Effector memory CD4-positive, alpha-beta T cell (primary cell): ENCODE data around the gene NUDCD3.

ENCODE experiments used
- DNase-seq, 3 donors: peaks; one replicate each; pipeline ENCODE4 v3.0.0-alpha.2; 2020
- H3K27ac ChIP-seq: 2 replicates; pipeline ENCODE4 v1.7.0; 2013; ENCODE audit warnings: mild to moderate bottlenecking, low read length, moderate library complexity; ENCODE audit not compliant: insufficient read depth, poor library complexity, severe bottlenecking
- H3K27me3 ChIP-seq: replicated peaks from 2 replicates; pipeline ENCODE4 v1.7.0; 2013; ENCODE audit warnings: mild to moderate bottlenecking, low read length; ENCODE audit not compliant: insufficient read depth, control insufficient read depth, poor library complexity, severe bottlenecking
- H3K36me3 ChIP-seq: 2 replicates; pipeline ENCODE4 v1.7.0; 2013; ENCODE audit warnings: mild to moderate bottlenecking, low read length, moderate library complexity; ENCODE audit not compliant: control insufficient read depth, insufficient read depth
- H3K4me1 ChIP-seq: 2 replicates; pipeline ENCODE4 v1.7.0; 2013; ENCODE audit warnings: low read length, mild to moderate bottlenecking; ENCODE audit not compliant: control insufficient read depth, insufficient read depth, poor library complexity, severe bottlenecking
- H3K4me3 ChIP-seq: 2 replicates; pipeline ENCODE4 v1.7.0; 2013; ENCODE audit warnings: low read length, low read depth, mild to moderate bottlenecking; ENCODE audit not compliant: insufficient read depth, poor library complexity, severe bottlenecking
- H3K9me3 ChIP-seq: 2 replicates; pipeline ENCODE4 v1.7.0; 2013; ENCODE audit warnings: mild to moderate bottlenecking, low read length, moderate library complexity; ENCODE audit not compliant: control insufficient read depth

The NUDCD3 gene

GRCh38 chr7:44533301-44534055, 43.0 kb upstream of the NUDCD3 start:
- no peak for DNase-seq
- H3K36me3 ChIP-seq: no peaks in the 10 kb centered on the region
- no peak overlapping the region for H3K27ac ChIP-seq
- no peak overlapping the region for H3K4me3 ChIP-seq
- no peaks in the 10 kb centered on the region for H3K9me3 ChIP-seq
- H3K27me3 ChIP-seq: no peaks in the 10 kb centered on the region
- H3K4me1 ChIP-seq: no peaks in the 10 kb centered on the region

GRCh38 chr7:44531421-44532380, 41.2 kb upstream of the NUDCD3 start:
- Histone ChIP-seq H3K4me1 (no peaks in the 10 kb centered on the region), H3K36me3 (no peaks in the 10 kb centered on the region), H3K4me3 (no peak overlapping the region), H3K27ac (no peak overlapping the region), H3K9me3 (no peaks in the 10 kb centered on the region), H3K27me3 (no peaks in the 10 kb centered on the region)
- DNase-seq: no peak

GRCh38 chr7:44530990-44531389, 40.5 kb upstream of the NUDCD3 start:
- H3K27me3 ChIP-seq: no peaks in the 10 kb centered on the region
- H3K4me1 ChIP-seq: no peaks in the 10 kb centered on the region
- no peak overlapping the region for H3K27ac ChIP-seq
- DNase-seq: no peak
- no peaks in the 10 kb centered on the region for H3K9me3 ChIP-seq
- H3K4me3 ChIP-seq: no peak overlapping the region
- H3K36me3 ChIP-seq: no peaks in the 10 kb centered on the region

- Histone ChIP-seq H3K27me3 (no peaks in the 10 kb centered on the region), H3K27ac (no peak overlapping the region), H3K36me3 (no peaks in the 10 kb centered on the region), H3K4me1 (no peaks in the 10 kb centered on the region), H3K4me3 (no peak overlapping the region), H3K9me3 (no peaks in the 10 kb centered on the region)
- DNase-seq: no peak
Observed at GRCh38 chr7:44524811-44525388, 34.4 kb upstream of the NUDCD3 start.

- no peak overlapping the region for H3K4me3 ChIP-seq
- H3K4me1 ChIP-seq: no peaks in the 10 kb centered on the region
- no peak for DNase-seq
- no peaks in the 10 kb centered on the region for H3K36me3 ChIP-seq
- H3K9me3 ChIP-seq: no peaks in the 10 kb centered on the region
- H3K27ac ChIP-seq: no peak overlapping the region
- no peaks in the 10 kb centered on the region for H3K27me3 ChIP-seq
Observed at GRCh38 chr7:44522315-44522714, 31.9 kb upstream of the NUDCD3 start.

- Histone ChIP-seq H3K4me3 (no peak overlapping the region), H3K9me3 (no peaks in the 10 kb centered on the region), H3K27me3 (no peaks in the 10 kb centered on the region), H3K36me3 (no peaks in the 10 kb centered on the region), H3K4me1 (no peaks in the 10 kb centered on the region), H3K27ac (no peak overlapping the region)
- DNase-seq: no peak
Observed at GRCh38 chr7:44521347-44522095, 31.1 kb upstream of the NUDCD3 start.

- no peak overlapping the region for H3K27ac ChIP-seq
- no peaks in the 10 kb centered on the region for H3K27me3 ChIP-seq
- H3K9me3 ChIP-seq: no peaks in the 10 kb centered on the region
- H3K36me3 ChIP-seq: no peaks in the 10 kb centered on the region
- H3K4me3 ChIP-seq: no peak overlapping the region
- DNase-seq: no peak
- H3K4me1 ChIP-seq: no peaks in the 10 kb centered on the region
Observed at GRCh38 chr7:44520574-44520973, 30.1 kb upstream of the NUDCD3 start.

- Histone ChIP-seq H3K4me1 (no peaks in the 10 kb centered on the region), H3K9me3 (no peaks in the 10 kb centered on the region), H3K4me3 (no peak overlapping the region), H3K27me3 (no peaks in the 10 kb centered on the region), H3K36me3 (no peaks in the 10 kb centered on the region), H3K27ac (no peak overlapping the region)
- no peak for DNase-seq
Observed at GRCh38 chr7:44519546-44519945, 29.1 kb upstream of the NUDCD3 start.

GRCh38 chr7:44518761-44519160, 28.3 kb upstream of the NUDCD3 start:
- no peaks in the 10 kb centered on the region for H3K9me3 ChIP-seq
- no peaks in the 10 kb centered on the region for H3K36me3 ChIP-seq
- H3K4me3 ChIP-seq: no peak overlapping the region
- H3K27me3 ChIP-seq: no peaks in the 10 kb centered on the region
- no peak for DNase-seq
- H3K4me1 ChIP-seq: no peaks in the 10 kb centered on the region
- H3K27ac ChIP-seq: no peak overlapping the region
